Fibroblast of lung (primary cell): ENCODE results near the gene IRF2BPL. TPM values are rescaled to one million over a fixed set of nuclear protein-coding genes. Genes with fewer than 3 reads are reported as not detected.

Experiments
- DNase-seq, 2 donors: peaks; one replicate each; pipeline versions ENCODE4 v3.0.0 to v3.0.0-alpha.2; 2010; ENCODE audit warnings: low read depth in 2 of 2
- H2AFZ ChIP-seq: 2 replicates; pipeline ENCODE4 v1.5.1; 2012; ENCODE audit warnings: low read length, control low read depth, inconsistent platforms
- H3K27ac ChIP-seq: 2 replicates; pipeline ENCODE4 v1.5.1; 2011; ENCODE audit warnings: low read length, control low read depth; ENCODE audit not compliant: insufficient read depth
- H3K27me3 ChIP-seq: 2 replicates; pipeline ENCODE4 v1.5.1; 2011; ENCODE audit warnings: mild to moderate bottlenecking, low read length; ENCODE audit not compliant: control insufficient read depth, insufficient read depth
- H3K36me3 ChIP-seq: 2 replicates; pipeline ENCODE4 v1.5.1; 2011; ENCODE audit warnings: low read length; ENCODE audit not compliant: control insufficient read depth, insufficient read depth
- H3K4me1 ChIP-seq: 2 replicates; pipeline ENCODE4 v1.5.1; 2011; ENCODE audit warnings: low read length; ENCODE audit not compliant: control insufficient read depth, insufficient read depth; ENCODE audit errors: extremely low read depth
- H3K4me2 ChIP-seq: 2 replicates; pipeline ENCODE4 v1.5.1; 2011; ENCODE audit warnings: low read length, control low read depth; ENCODE audit not compliant: insufficient read depth; ENCODE audit errors: extremely low read depth
- H3K4me3 ChIP-seq, 4 experiments: fragments of 200-600 bp in 1 of 4; sonication (generic) in 1 of 4; replicated peaks in 1 of 4; 2 replicates each; pipeline ENCODE4 v1.5.1; 2011 to 2016; ENCODE audit warnings: low read length in 4 of 4, low read depth in 3 of 4, mild to moderate bottlenecking in 3 of 4, control low read depth in 2 of 4, inconsistent platforms in 1 of 4, mixed read lengths in 1 of 4; ENCODE audit not compliant: insufficient read depth in 1 of 4; ENCODE audit errors: control extremely low read depth in 1 of 4
- H3K79me2 ChIP-seq: 2 replicates; pipeline ENCODE4 v1.5.1; 2012; ENCODE audit warnings: mild to moderate bottlenecking, low read length, inconsistent platforms; ENCODE audit not compliant: control insufficient read depth, insufficient read depth
- H3K9ac ChIP-seq: 2 replicates; pipeline ENCODE4 v1.5.1; 2011; ENCODE audit warnings: mild to moderate bottlenecking, low read length, control low read depth; ENCODE audit not compliant: insufficient read depth
- H3K9me3 ChIP-seq: 2 replicates; pipeline ENCODE4 v1.5.1; 2012; ENCODE audit warnings: low read depth, low read length; ENCODE audit not compliant: control insufficient read depth, insufficient read depth
- H4K20me1 ChIP-seq: 2 replicates; pipeline ENCODE4 v1.5.1; 2011; ENCODE audit warnings: low read length; ENCODE audit not compliant: control insufficient read depth, insufficient read depth; ENCODE audit errors: extremely low read depth
- CTCF ChIP-seq, 2 donors: IDR thresholded peaks in 1 of 2; conservative IDR thresholded peaks in 1 of 2; 1 replicate in 1 of 2; 2 replicates in 1 of 2; pipeline ENCODE4 v1.5.1; 2011 to 2012; ENCODE audit warnings: low read length in 2 of 2, control low read depth in 1 of 2, inconsistent platforms in 1 of 2, low read depth in 1 of 2, mild to moderate bottlenecking in 1 of 2
- EZH2 ChIP-seq: IDR thresholded peaks from 2 replicates; pipeline ENCODE4 v1.5.1; 2012; ENCODE audit warnings: low read length, control low read depth, mild to moderate bottlenecking; ENCODE audit errors: missing control alignments
- polyA plus RNA-seq, 2 donors: library from polyadenylated mRNA; depleted of rRNA in 1 of 2; stranded (reverse) in 1 of 2; unstranded in 1 of 2; fragments of >200 nt; gene quantifications; 2 replicates each; pipeline ENCODE4 v1.2.1, GENCODE V29; 2011 to 2012; ENCODE audit warnings: missing spikeins in 1 of 2
- total RNA-seq: library from RNA; depleted of rRNA; stranded (reverse); fragments of >200 nt; gene quantifications from 2 replicates; pipeline ENCODE4 v1.2.1, GENCODE V29; 2014

The IRF2BPL gene
- total and polyA plus RNA-seq, 2 donors (not counting 1 experiment from before 2014, with no cell fraction given): 9.8 to 45.9 TPM

GRCh38 chr14:77051116-77051515 is 22.6 kb upstream of the IRF2BPL start:
- no peaks in the 10 kb centered on the region for H3K9me3 ChIP-seq
- no peak overlapping the region for H3K9ac ChIP-seq
- no peak overlapping the region for H3K4me2 ChIP-seq
- no peak overlapping the region for H3K27ac ChIP-seq
- no peaks in the 10 kb centered on the region for H3K36me3 ChIP-seq
- no peaks in the 10 kb centered on the region for H3K27me3 ChIP-seq
- H3K4me3 ChIP-seq: no peak overlapping the region
- H3K4me1 ChIP-seq: peaks cover 8% of the 10 kb centered on the region
- DNase-seq: no peak
- TF ChIP-seq CTCF (conservative IDR thresholded peaks at IDR 0.05 in 1 of 2, IDR thresholded peaks at IDR 0.05 in 1 of 2; ENCODE audit: low read depth in 1 of 2, low read length in 2 of 2): no peak
- no peaks in the 10 kb centered on the region for H3K79me2 ChIP-seq
- H2AFZ ChIP-seq: peak overlapping the region; percentile 11
- no peaks in the 10 kb centered on the region for H4K20me1 ChIP-seq

- Histone ChIP-seq H4K20me1 (no peaks in the 10 kb centered on the region), H3K4me1 (peaks cover 38% of the 10 kb centered on the region), H3K4me3 (no peak overlapping the region), H3K9me3 (no peaks in the 10 kb centered on the region), H3K27me3 (no peaks in the 10 kb centered on the region), H3K4me2 (no peak overlapping the region), H3K79me2 (no peaks in the 10 kb centered on the region), H3K27ac (no peak overlapping the region), H3K9ac (no peak overlapping the region), H3K36me3 (no peaks in the 10 kb centered on the region), H2AFZ (no peak overlapping the region)
- DNase-seq: no peak
- TF ChIP-seq CTCF (conservative IDR thresholded peaks at IDR 0.05 in 1 of 2, IDR thresholded peaks at IDR 0.05 in 1 of 2; ENCODE audit: low read depth in 1 of 2, low read length in 2 of 2): no peak
- TF ChIP-seq EZH2: no peak
Observed at GRCh38 chr14:77046721-77047120, 18.2 kb upstream of the IRF2BPL start.

- Histone ChIP-seq H3K9ac (no peak overlapping the region), H3K4me1 (peaks cover 45% of the 10 kb centered on the region), H3K27ac (peak overlapping the region; percentile 98), H2AFZ (no peak overlapping the region), H4K20me1 (no peaks in the 10 kb centered on the region), H3K4me2 (peak overlapping the region; percentile 62), H3K9me3 (no peaks in the 10 kb centered on the region), H3K27me3 (no peaks in the 10 kb centered on the region), H3K4me3 (peak overlapping the region in 1 of 4 experiments; percentile 5), H3K79me2 (no peaks in the 10 kb centered on the region), H3K36me3 (no peaks in the 10 kb centered on the region)
- no peak for DNase-seq
- no peak for TF ChIP-seq EZH2
- TF ChIP-seq CTCF (conservative IDR thresholded peaks at IDR 0.05 in 1 of 2, IDR thresholded peaks at IDR 0.05 in 1 of 2; ENCODE audit: low read depth in 1 of 2, low read length in 2 of 2): no peak
Observed at GRCh38 chr14:77045238-77046162, 17.0 kb upstream of the IRF2BPL start.
